Gastrocnemius medialis (tissue), 4 donors: ENCODE results near the gene TXNRD1.

Source experiments
- POLR2A ChIP-seq, 2 donors: fragments of 450-650 bp; IDR thresholded peaks; one replicate each; pipeline ENCODE4 v1.6.1; 2017; ENCODE audit warnings: antibody characterized with exemption in 2 of 2, mild to moderate bottlenecking in 2 of 2, moderate library complexity in 2 of 2
- TF ChIP-seq, protein P1 (sequence below), 5 experiments: fragments of 450-650 bp in 3 of 5; fragments of 200-600 bp in 2 of 5; sonication (generic) in 2 of 5; IDR thresholded peaks in 4 of 5; conservative IDR thresholded peaks in 1 of 5; 1 replicate in 4 of 5; 2 replicates in 1 of 5; pipeline ENCODE4 v1.5.1; 2016 to 2019; ENCODE audit warnings: antibody characterized with exemption in 5 of 5, mild to moderate bottlenecking in 3 of 5, moderate library complexity in 3 of 5

DNA sequence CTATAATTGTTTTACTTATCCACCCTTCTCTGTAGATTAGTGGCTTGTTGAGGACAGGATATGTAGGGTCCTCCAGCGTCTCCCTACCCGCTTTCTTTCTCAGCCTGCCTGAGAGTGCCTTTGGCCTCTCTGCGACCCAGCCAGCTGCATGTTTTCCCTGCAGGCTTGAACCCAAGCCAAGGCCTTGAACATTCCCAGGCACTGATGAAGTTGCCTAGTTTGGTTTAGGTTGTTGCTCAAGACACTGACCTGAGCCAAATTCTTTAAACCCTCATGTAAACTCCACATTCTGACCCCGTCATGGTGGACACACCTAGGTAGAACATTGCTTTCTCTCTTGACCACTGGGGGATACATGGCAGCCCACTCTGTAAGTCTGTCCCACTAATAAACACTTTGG is 33.4 kb upstream of the TXNRD1 start:
- TF ChIP-seq, protein P1, sequence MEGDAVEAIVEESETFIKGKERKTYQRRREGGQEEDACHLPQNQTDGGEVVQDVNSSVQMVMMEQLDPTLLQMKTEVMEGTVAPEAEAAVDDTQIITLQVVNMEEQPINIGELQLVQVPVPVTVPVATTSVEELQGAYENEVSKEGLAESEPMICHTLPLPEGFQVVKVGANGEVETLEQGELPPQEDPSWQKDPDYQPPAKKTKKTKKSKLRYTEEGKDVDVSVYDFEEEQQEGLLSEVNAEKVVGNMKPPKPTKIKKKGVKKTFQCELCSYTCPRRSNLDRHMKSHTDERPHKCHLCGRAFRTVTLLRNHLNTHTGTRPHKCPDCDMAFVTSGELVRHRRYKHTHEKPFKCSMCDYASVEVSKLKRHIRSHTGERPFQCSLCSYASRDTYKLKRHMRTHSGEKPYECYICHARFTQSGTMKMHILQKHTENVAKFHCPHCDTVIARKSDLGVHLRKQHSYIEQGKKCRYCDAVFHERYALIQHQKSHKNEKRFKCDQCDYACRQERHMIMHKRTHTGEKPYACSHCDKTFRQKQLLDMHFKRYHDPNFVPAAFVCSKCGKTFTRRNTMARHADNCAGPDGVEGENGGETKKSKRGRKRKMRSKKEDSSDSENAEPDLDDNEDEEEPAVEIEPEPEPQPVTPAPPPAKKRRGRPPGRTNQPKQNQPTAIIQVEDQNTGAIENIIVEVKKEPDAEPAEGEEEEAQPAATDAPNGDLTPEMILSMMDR (IDR thresholded peaks at IDR 0.05 in 4 of 5, conservative IDR thresholded peaks at IDR 0.05 in 1 of 5): no peak
- no peak for TF ChIP-seq POLR2A (IDR thresholded peaks at IDR 0.05)
